Measurements from ENCODE around the gene ESPNL. TPM values are rescaled to one million over a fixed set of nuclear protein-coding genes. Genes with fewer than 3 reads are reported as not detected.
A peak's percentile ranks its signal among the peaks of the same experiment; 100 is the strongest.

The ESPNL gene
- total and polyA plus RNA-seq, 7 donors, result 0.04 to 0.32 (median 0.16) TPM; not detected in 1

DNA sequence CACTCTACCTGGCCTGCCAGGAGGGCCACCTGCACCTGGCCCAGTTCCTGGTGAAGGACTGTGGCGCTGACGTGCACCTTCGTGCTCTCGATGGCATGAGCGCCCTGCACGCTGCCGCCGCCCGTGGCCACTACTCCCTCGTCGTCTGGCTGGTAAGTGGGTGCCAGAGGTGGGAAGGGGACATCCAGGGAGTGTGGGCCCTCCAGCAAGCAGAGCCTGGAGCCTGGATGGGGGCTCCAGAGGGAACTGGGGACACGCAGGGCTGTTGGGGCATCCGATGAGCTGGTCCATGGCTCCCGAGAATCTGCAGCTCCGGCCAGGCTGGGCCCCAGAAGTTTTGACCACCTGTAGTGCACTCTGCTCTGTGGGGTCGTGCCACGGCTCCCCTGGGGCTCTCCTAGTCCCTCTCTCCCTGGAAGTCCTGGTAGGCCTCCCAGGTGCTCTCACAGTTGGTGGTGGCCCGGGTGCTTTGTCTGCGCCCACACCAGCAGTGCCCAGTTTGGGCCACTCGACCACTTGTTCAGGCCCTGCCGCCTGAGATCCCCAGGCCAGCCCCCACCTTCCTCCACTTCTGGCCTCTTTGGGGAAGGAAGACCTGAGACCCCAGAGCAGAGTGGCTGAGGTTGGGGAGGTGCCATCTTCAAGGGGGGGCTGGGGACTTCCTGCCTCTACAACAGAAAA is 4.7 kb downstream of the ESPNL start:
- Histone ChIP-seq H3K27ac (no peak overlapping the region), H3K27me3 (ENCODE audit: insufficient read depth in 3 of 3, low read length in 2 of 3) (no peaks in the 10 kb centered on the region), H3K4me1 (peaks cover 7% of the 10 kb centered on the region), H3K9me3 (no peaks in the 10 kb centered on the region), H3K36me3 (ENCODE audit: insufficient read depth in 1 of 2, low read depth in 1 of 2) (no peaks in the 10 kb centered on the region), H3K4me3 (no peak overlapping the region)
- intact Hi-C loops (cut with DNase I), result no loop called here
- ATAC-seq (no peak), DNase-seq (peak in 1 of 2 donors; percentile 36)
- WGBS, 3 donors, result 91 to 97% (median 94%) methylated on average over 19 to 21 of the region's 21 CpGs
- TF ChIP-seq, protein P1, sequence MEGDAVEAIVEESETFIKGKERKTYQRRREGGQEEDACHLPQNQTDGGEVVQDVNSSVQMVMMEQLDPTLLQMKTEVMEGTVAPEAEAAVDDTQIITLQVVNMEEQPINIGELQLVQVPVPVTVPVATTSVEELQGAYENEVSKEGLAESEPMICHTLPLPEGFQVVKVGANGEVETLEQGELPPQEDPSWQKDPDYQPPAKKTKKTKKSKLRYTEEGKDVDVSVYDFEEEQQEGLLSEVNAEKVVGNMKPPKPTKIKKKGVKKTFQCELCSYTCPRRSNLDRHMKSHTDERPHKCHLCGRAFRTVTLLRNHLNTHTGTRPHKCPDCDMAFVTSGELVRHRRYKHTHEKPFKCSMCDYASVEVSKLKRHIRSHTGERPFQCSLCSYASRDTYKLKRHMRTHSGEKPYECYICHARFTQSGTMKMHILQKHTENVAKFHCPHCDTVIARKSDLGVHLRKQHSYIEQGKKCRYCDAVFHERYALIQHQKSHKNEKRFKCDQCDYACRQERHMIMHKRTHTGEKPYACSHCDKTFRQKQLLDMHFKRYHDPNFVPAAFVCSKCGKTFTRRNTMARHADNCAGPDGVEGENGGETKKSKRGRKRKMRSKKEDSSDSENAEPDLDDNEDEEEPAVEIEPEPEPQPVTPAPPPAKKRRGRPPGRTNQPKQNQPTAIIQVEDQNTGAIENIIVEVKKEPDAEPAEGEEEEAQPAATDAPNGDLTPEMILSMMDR (IDR thresholded peaks at IDR 0.05), result no peak

- ATAC-seq (no peak), DNase-seq (peak; percentile 8 to 40)
- no peak overlapping the region for H3K4me3 ChIP-seq
- H3K27me3 ChIP-seq (ENCODE audit: insufficient read depth in 3 of 3, low read length in 2 of 3), result no peaks in the 10 kb centered on the region
- intact Hi-C loops (cut with DNase I), result no loop called here
- no peak overlapping the region for H3K27ac ChIP-seq
- peaks cover 7% of the 10 kb centered on the region for H3K4me1 ChIP-seq
- WGBS, 3 donors, result 87 to 90% (median 89%) methylated on average over 25 to 28 of the region's 28 CpGs
- H3K36me3 ChIP-seq (ENCODE audit: insufficient read depth in 1 of 2, low read depth in 1 of 2), result no peaks in the 10 kb centered on the region
- no peaks in the 10 kb centered on the region for H3K9me3 ChIP-seq
- TF ChIP-seq, protein P1 (IDR thresholded peaks at IDR 0.05), result no peak
Measured at GRCh38 chr2:238105506-238106338, 5.6 kb downstream of the ESPNL start.

GRCh38 chr2:238106339-238106697 is 6.2 kb downstream of the ESPNL start:
- H3K4me1 ChIP-seq, result peaks cover 7% of the 10 kb centered on the region
- ATAC-seq (no peak), DNase-seq (no peak)
- 66 to 84% (median 79%) methylated on average over 8 to 13 of the region's 13 CpGs for WGBS, 3 donors
- no peak overlapping the region for H3K4me3 ChIP-seq
- TF ChIP-seq, protein P1 (IDR thresholded peaks at IDR 0.05), result no peak
- H3K27me3 ChIP-seq (ENCODE audit: insufficient read depth in 3 of 3, low read length in 2 of 3), result no peaks in the 10 kb centered on the region
- H3K9me3 ChIP-seq, result no peaks in the 10 kb centered on the region
- H3K36me3 ChIP-seq (ENCODE audit: insufficient read depth in 1 of 2, low read depth in 1 of 2), result no peaks in the 10 kb centered on the region
- intact Hi-C loops (cut with DNase I), result no loop called here
- H3K27ac ChIP-seq, result no peak overlapping the region

- Histone ChIP-seq H3K4me3 (no peak overlapping the region), H3K9me3 (no peaks in the 10 kb centered on the region), H3K27me3 (ENCODE audit: insufficient read depth in 3 of 3, low read length in 2 of 3) (no peaks in the 10 kb centered on the region), H3K36me3 (ENCODE audit: insufficient read depth in 1 of 2, low read depth in 1 of 2) (no peaks in the 10 kb centered on the region), H3K4me1 (peaks cover 7% of the 10 kb centered on the region), H3K27ac (no peak overlapping the region)
- DNase-seq (peak; percentile 10 to 39), ATAC-seq (no peak)
- TF ChIP-seq, protein P1 (IDR thresholded peaks at IDR 0.05), result no peak
- intact Hi-C loops (cut with DNase I), result no loop called here
- WGBS, 3 donors, result 85 to 87% (median 85%) methylated on average over 28 of the region's 28 CpGs
Measured at GRCh38 chr2:238106698-238107524, 6.8 kb downstream of the ESPNL start.

Measured in psoas muscle (tissue), 8 donors.